Stimulated activated CD4-positive, alpha-beta T cell treated with anti-CD3 and anti-CD28 coated beads, Interleukin-1b, Interleukin-23, amount 100 ng/mL, for 24 hours (primary cell): ENCODE results near the gene GRIK5.
A peak's percentile ranks its signal among the peaks of the same experiment; 100 is the strongest.
"Not testable (repeated sequence)": the region's sequence is repeated elsewhere in the genome, so short reads cannot be mapped to it uniquely, and the experiment has no call there.

Experiments used
- DNase-seq, 4 experiments: peaks; one replicate each; pipeline ENCODE4 v3.0.0-alpha.2; 2020; ENCODE audit warnings: low read depth in 4 of 4, low spot score in 1 of 4

Gene GRIK5

DNA sequence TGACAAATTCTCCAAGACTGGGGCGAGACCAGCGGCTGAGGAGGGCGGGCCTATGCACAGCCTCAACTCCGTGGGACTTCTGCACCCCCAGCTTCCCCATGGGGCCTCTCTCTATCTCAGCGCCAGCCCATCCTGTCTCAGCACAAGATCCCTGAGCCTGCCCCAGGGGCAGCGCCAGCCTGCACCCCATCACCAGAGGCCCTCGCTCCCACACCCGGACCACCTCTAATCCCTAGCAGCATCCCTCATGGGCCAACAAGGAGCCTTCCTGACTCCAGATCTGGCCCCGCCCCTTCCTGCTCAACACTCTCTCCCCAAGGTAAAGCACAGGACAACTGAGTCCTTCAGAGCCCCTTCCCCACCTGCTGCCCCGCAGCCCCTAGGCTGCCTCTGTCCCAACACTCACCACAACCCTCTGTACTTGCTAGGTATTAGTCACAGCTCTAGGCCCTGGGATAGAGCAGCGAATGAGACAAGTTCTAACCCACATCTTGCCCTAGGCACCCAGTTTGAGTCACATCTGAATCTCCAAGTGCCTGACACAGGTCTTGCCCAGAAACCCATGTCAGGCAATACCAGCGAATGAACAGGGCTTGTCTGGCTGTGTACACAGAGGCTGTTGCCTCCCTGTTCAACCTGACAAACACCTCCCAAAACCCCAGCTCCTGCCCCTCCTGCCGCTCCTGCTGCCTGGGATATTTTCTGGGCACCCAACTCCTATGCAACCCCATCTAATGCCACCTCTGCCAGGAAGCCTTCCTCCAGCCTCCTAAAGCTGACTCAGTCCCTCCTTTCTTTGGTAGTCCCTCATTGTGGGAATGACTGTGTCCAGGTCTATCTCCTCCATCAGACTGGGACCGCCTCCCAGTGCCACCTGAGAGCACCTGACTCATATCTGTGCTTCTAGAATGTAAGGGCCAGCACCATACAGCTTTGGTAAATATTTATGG is 18.6 kb downstream of the GRIK5 start:
- DNase-seq = peak in 1 of 4 experiments; percentile 28

DNA sequence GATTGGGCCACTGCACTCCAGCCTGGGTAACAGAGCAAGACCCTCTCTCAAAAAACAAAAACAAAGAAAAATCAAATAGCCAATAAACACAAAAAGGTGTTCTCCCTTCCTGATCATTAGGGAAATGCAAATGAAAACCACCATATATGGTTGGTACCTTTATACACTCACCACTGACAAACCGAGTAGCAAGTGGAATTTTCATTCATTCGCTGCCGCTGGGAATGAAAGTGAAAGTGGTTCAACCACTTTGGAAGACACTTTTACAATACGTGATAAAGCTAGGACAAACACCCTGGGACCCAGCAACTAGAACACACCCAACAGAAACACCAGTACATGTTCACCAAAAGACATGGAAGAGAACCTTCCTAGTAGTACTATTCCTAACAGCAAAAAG is 21.0 kb downstream of the GRIK5 start:
- DNase-seq = no peak

DNA sequence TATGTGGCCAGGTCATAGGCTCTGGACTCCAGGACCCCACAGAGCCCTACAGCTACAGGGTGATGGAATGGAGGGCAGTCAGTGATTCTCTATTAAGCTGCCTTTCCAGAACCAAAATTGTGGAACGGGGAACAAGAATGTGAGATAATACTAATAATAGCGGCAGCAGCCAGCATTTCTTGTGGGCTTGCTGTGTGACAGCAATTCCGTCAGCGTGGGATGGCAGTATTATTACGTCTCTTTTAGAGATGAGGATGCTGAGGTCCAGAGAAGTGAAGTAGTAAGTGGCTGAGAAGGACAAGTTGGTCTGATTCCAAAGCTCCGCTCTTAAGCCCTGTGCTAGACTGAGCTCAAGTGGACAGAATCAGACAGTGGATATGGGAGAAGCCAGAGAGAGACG is 24.4 kb downstream of the GRIK5 start:
- no peak for DNase-seq

DNA sequence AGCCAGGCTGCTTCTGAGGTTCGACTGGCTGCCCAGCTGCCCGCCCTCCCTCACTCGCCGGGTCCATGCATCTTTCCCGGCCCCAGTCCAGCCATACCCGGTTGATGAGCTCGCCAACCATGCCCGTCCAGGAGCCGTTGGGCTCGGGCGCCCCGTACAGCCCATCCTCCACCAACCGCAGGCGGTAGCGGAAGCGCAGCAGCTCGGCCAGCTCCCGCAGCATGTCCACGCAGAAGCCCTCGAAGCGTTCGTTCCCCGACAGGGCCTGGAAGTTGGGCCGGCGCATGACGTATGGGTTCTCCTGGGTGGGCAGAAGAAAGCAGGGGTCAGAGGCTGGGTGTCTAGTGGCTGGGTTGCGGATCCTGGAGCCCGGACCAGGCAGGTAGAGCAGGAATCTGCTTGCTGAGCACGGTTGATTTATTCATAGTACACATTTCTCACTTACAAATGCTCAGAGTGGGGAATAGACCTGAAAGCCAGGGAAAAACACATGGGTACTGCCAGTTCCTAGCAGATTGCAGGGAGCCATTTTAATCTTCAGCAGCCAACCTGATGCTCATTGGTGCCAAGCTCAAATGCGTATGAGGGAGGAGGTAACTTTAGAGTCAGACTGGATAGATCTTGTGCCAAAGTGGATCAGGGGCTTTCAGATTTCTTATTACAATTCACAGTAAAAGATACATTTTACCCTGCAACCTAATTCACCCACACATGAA is 27.4 kb downstream of the GRIK5 start:
- no peak for DNase-seq

DNA sequence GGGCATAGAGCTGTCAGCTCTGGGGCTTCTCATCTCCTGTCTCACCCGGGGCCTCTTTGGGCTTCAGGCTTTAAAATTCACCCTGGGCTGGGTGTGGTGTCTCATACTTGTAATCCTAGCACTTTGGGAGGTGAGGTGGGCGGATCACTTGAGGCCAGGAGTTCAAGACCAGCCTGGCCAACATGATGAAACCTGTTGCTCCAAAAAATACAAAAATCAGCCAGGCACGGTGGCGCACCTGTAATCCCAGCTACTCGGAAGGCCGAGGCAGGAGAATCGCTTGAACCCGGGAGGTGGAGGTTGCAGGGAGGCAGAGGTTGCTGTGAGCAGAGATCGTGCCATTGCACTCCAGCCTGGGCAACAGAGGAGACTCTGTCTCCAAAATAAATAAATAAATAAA is 29.5 kb downstream of the GRIK5 start:
- not testable (repeated sequence) for DNase-seq

DNA sequence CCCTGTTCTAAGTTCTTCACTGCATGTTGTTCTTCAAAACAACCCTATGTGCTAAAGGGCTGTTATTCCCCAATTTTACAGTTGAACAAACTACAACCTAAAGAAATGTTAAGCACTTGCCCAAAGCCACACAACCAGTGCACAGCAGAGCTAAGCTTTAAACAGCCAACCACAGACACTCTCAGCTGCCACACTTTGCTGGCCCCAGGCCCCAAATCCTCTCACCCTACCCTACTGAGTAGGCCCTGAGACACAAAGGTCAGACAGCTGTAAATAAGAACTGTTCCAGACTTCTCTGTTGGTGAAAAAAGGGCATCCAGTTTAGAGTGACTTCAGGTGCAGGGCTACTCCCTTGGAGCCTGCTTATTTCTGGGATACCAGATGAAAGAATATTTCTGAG is 30.0 kb downstream of the GRIK5 start:
- no peak for DNase-seq

DNA sequence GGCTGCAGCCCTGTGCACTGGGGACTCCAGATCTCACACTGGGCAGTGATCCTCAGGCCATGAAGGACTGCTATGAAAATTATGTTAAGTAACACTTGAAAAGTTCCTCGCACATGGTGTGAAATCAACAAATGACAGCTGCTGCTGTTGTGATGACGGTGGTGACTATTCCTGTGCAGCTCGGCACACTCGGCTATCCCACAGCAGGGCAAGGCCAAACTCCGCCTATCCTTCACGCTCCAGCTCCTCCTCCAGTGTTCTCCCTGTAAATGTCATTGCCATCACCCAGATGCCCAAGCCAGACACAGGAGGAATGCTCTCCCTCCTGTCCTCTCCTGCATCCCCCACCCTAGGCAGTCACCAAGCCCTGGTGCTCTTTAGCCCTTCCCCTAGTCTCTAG is 31.3 kb downstream of the GRIK5 start:
- DNase-seq = no peak

DNA sequence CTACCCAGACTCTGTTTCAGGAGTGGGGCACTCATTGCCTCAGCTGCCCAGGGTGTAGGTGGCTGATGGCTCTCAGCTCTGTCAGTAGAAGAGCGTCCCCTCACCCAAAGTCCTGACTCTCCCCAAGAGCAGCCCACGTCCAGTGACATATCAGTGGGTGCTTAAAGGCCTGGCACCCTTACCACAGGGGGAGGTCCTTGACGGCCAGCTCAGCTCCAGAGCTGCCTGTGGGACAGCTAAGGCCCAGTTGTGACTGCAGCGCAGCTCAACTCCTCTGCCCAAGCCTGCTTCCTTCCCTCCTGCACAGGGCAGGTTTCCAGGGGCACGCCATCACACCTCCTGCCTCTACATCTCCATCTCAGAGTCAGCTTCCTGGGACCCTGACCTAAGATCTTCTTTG is 32.4 kb downstream of the GRIK5 start:
- DNase-seq = no peak

DNA sequence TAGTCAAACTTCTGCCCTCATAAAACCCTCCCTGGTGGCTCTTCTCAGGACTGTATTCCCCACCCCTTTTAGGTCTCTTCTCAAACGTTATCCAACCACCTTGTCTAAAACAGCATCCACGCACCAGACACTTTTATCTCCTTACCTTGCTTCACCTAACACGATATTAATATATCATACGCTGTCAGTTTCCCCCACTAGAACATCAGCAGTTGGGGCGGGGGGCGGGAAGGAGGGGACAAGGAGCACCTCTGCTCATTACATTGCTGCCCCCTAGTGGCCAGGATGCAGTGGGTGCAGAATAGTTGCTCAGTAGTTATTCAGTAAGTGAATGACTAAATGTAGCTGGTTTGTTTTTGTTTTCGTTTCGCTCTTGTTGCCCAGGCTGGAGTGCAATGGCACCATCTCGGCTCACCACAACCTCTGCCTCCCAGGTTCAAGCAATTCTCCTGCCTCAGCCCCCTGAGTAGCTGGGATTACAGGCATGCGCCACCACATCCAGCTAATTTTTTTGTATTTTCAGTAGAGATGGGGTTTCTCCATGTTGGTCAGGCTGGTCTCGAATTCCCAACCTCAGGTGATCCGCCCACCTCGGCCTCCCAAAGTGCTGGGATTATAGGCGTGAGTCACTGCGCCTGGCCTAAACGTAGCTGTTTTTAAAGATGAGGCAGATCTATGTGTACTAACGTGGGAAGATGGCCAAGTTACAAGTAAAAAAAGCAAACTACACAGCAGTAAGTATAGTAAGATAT is 35.2 kb downstream of the GRIK5 start:
- peak; percentile 42 to 47 (median 46) for DNase-seq

DNA sequence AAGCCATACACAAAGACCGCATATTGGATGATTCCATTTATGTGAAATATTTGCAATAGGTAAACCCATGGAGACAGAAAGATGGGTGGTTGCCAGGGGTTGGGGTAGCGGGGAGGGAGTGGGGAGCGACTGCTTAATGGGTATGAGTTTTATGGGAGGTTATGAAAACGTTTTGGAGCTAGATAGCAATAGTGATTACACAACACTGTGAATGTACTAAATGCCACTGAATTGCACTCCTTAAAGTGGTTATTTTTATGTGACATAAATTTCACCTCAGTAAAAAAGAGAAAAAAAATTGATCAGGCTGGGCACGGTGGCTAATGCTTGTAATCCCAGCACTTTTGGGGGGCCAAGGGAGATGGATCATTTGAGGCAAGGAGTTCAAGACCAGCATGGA is 36.6 kb downstream of the GRIK5 start:
- DNase-seq = no peak

DNA sequence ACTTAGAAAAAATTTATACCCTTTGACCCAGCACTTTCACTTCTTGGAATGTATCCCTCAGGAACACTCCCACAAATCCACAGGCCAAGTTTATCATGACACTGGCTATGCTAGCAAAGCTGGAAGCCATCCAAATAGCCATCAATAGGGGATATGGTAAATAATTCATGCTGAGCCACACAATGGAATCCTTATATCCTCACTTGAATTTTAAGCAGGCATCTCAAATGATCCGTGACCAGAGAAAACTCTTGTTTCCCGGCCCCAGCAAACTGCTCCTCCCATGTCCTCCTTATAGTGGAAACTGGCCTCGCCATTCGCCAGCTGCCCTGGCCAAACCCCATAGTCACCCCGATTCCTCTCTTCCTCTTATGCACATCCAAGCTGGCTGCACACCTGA is 37.6 kb downstream of the GRIK5 start:
- no peak for DNase-seq

DNA sequence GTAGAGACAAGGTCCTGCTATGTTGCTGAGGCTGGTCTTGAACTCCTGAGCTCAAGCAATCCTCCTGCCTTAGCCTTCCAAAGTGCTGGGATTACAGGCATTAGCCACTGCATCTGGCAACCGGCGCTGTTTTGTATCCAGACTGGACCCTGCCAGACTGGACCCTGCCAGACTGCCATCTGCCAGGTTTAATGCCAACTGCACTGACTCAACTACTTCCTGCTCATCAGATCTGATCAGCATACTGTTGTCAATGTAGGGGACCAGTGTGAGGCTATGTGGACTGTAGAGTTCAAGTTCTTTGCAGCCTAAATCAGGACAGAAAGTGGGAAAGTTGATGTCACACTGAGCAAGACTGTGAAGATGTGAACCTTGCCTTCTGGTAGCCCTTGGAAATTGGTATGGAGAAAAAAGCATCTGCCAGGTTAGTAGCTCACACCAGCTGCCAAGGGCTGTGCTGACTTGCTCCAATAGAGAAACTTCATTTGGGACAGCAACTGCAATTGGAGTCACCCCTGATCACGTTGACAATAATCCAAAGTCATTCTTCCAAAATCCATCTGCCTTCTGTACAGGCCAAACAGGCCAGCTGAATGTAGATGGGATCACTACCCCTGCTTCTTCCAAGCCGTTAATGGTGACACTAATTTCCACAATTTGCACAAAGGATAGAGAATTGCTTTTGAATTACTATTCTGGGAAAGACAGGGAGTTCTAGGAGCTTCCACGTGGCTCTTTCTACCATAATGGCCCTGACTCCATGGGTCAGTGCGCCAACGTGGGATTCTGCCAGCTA is 39.2 kb downstream of the GRIK5 start:
- no peak for DNase-seq

DNA sequence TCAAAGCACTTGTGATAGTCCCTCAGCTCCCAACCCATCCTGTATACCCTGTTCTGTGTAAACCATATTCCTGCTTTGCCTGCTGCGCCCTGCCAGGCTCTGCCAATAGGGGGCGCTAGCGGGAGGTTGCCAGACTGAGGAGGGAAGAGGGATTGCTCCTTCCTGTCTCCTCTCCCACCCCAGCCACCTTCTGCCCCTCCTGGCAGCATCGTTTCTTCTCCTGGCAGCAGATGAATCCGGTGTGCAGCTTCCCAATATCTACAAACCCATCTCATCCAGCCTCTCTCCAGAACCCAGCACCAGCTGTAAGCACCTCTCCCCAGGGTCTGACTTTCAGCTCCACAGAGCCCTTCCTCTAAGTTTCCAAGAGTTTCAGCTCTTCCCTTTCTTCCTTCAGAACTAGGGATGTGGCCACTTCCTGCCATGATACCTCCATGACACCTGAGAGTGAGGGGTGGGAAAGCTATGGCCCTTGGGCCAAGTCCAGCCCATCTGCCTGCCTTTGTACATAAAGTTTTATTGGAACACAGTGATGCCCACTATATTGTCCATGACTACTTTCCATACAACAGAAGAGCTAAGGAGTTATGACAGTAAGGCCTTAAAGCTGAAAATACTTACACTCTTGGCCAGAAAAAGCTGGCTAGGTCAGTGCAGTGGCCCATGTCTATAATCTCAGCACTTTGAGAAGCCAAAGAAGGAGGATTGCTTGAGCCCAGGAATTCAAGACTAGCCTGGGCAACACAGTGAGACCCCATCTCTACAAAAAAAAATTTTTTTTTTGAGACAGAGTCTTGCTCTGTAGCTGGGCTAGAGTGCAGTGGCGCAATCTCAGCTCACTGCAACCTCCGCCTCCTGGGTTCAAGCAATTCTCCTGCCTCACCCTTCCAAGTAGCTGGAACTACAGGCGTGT is 41.4 kb downstream of the GRIK5 start:
- DNase-seq = peak in 1 of 4 experiments; percentile 9

DNA sequence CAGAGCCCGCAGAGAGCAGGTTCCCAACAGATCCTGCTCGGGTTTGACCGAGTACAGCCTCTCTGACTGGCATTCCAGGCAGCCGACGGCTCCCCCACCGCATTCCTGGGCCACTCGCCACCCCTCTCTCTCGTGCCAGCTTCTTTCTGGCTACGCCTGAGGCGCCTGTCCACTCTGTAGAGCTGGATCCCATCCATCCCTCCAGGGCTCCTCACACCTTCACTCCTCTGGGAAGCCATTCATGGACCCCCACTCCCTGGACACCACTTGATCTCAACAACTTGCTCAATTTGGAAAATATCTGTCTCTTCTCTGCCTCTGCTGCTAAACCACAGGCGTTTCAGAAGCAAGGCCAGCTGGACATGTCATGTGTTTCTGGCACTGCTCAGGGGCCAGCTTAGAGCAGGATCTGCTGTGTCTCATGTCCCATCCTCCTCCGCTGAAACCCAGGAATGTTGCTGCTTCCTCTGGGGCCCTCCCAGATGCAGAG is 45.3 kb downstream of the GRIK5 start:
- DNase-seq = no peak

DNA sequence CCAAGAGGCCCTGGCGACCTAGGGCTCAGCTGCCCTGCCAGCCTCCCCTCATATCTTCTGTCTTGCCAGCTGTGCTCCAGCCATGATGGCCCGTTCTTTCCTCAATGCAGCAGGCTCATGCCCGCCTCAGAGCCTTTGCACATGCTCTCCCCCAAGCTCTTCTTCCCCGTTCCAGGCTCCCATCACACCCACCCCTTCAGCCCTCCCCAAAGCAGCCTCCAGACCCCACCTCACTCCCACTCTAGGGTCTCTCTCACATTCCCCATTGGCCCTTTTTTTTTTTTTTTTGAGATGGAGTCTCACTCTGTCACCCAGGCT is 46.1 kb downstream of the GRIK5 start:
- DNase-seq = no peak

DNA sequence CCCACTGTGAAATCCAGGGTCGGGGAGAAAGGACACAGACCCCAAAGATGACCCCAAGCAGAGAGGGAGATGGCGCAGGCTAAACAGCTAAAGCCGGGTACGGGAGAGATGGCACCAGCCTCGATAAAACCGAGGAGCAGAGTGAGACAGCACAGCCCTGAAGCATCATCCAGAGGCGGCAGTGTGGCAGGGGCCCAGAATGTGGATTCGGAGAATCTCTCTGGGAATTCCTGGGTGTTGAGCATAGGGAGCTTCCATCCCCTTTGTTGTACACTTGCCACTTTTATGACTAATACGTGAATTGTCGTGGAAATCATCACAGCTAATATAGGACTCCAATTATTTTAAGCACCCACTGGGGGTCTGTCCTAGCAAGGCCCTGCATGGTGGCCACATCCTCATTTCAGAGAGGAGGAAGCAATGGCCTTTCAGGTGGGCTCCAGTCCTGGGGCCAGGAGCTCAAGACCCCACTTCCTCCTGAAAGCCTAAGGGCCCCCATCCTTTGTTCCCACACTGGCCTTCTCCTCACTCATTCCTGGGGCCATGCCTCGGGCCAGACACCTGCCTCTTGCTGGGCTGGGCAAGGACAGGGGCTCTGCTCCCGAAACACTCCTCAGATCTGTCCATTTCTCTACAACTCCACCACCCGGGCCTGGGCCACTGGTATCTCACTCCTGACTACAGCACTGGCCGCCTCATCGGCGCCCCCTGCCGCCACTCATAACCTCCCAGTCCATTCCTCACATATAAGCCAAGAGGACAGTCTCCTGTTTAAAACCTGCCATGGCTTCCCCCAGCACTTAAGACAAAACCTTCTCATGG is 46.7 kb downstream of the GRIK5 start:
- DNase-seq = peak in 1 of 4 experiments; percentile 6

DNA sequence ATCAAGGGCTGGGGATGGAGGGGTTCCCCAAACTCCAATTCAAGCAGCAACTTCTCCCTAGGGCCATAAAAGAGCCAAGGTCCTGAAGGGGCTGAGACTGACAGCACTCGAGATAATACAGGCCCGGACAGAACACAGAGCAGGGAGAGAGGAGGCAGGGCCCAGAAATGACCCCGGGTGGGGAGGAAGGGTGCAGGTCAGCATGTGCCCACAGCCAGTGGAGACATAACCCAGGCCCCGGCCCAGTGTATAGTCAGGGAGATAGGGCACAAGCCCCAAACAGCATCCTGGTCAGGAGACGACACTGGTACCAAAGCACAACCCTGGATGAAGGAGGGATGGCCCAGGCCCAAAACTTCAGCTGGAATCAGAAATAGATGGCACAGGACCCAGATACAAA is 47.4 kb downstream of the GRIK5 start:
- DNase-seq = no peak

DNA sequence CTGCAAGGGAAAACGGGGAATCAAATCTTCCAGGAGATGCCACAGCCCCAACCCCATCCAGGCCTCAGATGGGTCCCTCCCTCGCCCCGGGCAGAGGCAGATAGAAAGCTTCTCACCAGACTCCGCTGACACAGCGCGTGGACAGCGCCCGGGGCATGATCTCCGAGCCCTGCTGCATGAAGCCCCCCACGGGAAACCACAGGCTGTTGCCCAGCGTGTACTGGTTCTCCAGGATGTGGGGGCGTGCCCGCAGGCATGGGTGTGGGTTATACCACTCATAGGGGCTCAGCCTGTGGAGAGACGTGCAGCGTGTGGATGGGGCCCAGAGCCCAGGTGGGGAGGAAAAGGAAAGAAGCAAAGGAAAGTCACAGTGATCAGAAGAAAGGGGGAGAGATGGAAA is 48.8 kb downstream of the GRIK5 start:
- no peak for DNase-seq
